Mucosa of rectum (tissue), 2 donors: Measurements from ENCODE around the gene MEN1.

Experiments
- H3K27ac ChIP-seq, 2 donors: one replicate each; pipeline ENCODE4 v1.7.0; 2013; ENCODE audit warnings: inconsistent platforms in 2 of 2, low read depth in 2 of 2, low read length in 2 of 2
- H3K27me3 ChIP-seq, 2 donors: one replicate each; pipeline ENCODE4 v1.7.0; 2013; ENCODE audit warnings: low read length in 2 of 2; ENCODE audit not compliant: control insufficient read depth in 2 of 2, insufficient read depth in 2 of 2
- H3K36me3 ChIP-seq, 2 donors: one replicate each; pipeline ENCODE4 v1.7.0; 2013; ENCODE audit warnings: low read length in 2 of 2; ENCODE audit not compliant: control insufficient read depth in 2 of 2, insufficient read depth in 2 of 2
- H3K4me1 ChIP-seq, 2 donors: one replicate each; pipeline ENCODE4 v1.7.0; 2013; ENCODE audit warnings: low read length in 2 of 2, mild to moderate bottlenecking in 1 of 2; ENCODE audit not compliant: control insufficient read depth in 2 of 2, insufficient read depth in 2 of 2
- H3K4me3 ChIP-seq, 2 donors: one replicate each; pipeline ENCODE4 v1.7.0; 2013; ENCODE audit warnings: low read length in 2 of 2
- H3K9ac ChIP-seq, 2 donors: one replicate each; pipeline ENCODE4 v1.7.0; 2013; ENCODE audit warnings: low read length in 2 of 2, low read depth in 1 of 2, mild to moderate bottlenecking in 1 of 2
- H3K9me3 ChIP-seq, 2 donors: one replicate each; pipeline ENCODE4 v1.7.0; 2013; ENCODE audit warnings: low read length in 2 of 2; ENCODE audit not compliant: control insufficient read depth in 2 of 2
- donor health status: healthy.
- donor health status: Normal muscosa, but diverticular disease.

Gene MEN1

GRCh38 chr11:64800303-64801157 lies 9.8 kb downstream of the MEN1 start:
- H3K4me1 ChIP-seq = peaks cover 15 to 18% of the 10 kb centered on the region in 2 donors
- no peaks in the 10 kb centered on the region for H3K9me3 ChIP-seq
- H3K36me3 ChIP-seq = peaks cover 4 to 11% of the 10 kb centered on the region in 2 donors
- no peaks in the 10 kb centered on the region for H3K27me3 ChIP-seq
- H3K27ac ChIP-seq = no peak overlapping the region
- no peak overlapping the region for H3K9ac ChIP-seq
- no peak overlapping the region for H3K4me3 ChIP-seq

GRCh38 chr11:64799623-64800302 lies 10.6 kb downstream of the MEN1 start:
- H3K27ac ChIP-seq = no peak overlapping the region
- no peaks in the 10 kb centered on the region for H3K27me3 ChIP-seq
- no peak overlapping the region for H3K9ac ChIP-seq
- no peak overlapping the region for H3K4me3 ChIP-seq
- peaks cover 0 to 4% of the 10 kb centered on the region in 2 donors for H3K36me3 ChIP-seq
- no peaks in the 10 kb centered on the region for H3K9me3 ChIP-seq
- peaks cover 15 to 18% of the 10 kb centered on the region in 2 donors for H3K4me1 ChIP-seq

GRCh38 chr11:64799256-64799622 lies 11.1 kb downstream of the MEN1 start:
- peaks cover 14 to 17% of the 10 kb centered on the region in 2 donors for H3K4me1 ChIP-seq
- H3K9ac ChIP-seq = peak overlapping the region in 1 of 2 donors; percentile 6
- peaks cover 0 to 3% of the 10 kb centered on the region in 2 donors for H3K36me3 ChIP-seq
- no peak overlapping the region for H3K27ac ChIP-seq
- no peaks in the 10 kb centered on the region for H3K9me3 ChIP-seq
- H3K4me3 ChIP-seq = no peak overlapping the region
- H3K27me3 ChIP-seq = no peaks in the 10 kb centered on the region

DNA sequence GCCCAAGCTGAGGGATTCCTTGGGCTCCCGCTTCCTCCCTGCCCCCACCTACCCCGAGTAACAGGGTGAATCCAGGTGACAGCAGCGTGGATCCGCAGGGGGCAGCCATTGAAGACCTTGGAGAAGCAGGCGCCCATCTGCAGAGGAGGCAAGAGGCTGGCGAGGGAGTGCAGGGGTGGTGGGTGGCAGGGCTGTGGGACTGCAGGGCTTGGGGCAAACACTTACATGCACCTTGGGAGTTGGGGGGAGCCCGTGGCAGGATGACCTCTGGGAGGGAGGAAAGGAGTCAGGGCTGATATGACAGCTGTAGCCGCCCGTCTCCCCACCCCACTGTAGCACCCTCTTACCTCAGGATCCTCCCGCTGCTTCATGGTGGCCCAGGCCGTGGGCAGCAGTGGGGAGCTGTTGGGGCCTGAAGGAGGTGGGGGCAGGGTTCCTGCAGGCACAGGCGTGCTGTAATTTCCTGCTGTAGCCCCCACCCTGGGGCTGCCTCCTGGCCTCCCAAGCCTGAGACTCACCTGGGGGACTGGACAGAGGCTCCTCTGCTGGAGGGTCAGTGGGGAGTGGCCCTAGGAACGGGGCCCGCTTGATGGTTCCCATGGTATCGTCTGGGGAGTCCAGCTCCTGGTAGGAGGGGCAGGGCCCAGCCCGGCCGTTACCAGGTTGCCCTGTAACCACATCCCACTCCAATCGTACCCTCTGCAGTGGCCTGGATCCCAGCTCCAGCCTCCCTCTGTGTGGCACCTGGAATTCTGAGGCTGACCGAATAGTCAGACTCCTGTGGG lies 13.4 kb downstream of the MEN1 start:
- no peak overlapping the region for H3K27ac ChIP-seq

DNA sequence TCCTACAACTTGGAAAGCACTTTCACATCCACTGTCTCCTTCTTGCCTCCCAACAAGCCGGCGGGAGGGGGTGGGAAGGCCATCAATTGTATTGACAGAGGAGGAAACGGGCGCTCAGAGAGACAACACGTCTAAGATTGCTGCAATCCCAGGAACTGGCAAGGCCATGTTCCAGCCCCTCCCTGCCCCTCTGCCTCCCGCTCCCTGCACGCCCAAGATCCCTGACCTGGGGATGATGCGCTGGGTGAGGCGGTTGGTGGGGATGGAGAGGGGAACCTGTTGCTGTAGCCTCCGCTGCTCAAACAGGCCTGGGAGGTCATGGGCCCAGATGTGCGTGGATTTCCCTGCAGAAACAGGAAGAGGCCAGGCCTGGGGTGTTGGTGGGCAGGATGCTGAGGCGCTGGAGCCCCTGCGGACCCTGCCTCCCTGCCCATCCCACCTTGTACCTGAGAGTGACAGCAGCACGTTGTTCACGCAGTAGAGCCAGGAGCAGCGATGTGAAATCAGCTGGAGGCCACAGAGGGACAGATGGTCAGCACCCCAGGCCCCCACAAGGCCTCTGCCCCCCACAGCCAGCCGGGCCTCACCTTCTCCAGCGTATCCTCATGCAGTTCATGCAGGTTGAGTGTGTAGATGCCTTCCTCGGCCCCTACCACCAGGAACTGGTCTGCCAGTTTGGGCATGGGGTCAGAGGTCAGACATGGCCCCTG lies 14.1 kb downstream of the MEN1 start:
- no peak overlapping the region for H3K4me3 ChIP-seq
- no peaks in the 10 kb centered on the region for H3K4me1 ChIP-seq
- no peak overlapping the region for H3K9ac ChIP-seq
- H3K36me3 ChIP-seq = peaks cover 0 to 3% of the 10 kb centered on the region in 2 donors
- H3K9me3 ChIP-seq = no peaks in the 10 kb centered on the region
- no peak overlapping the region for H3K27ac ChIP-seq
- no peaks in the 10 kb centered on the region for H3K27me3 ChIP-seq

More for the DNA sequence above, 13.4 kb downstream of the MEN1 start:
- Histone ChIP-seq H3K9me3 (no peaks in the 10 kb centered on the region), H3K4me3 (no peak overlapping the region), H3K4me1 (peaks cover 0 to 2% of the 10 kb centered on the region in 2 donors), H3K27me3 (no peaks in the 10 kb centered on the region), H3K36me3 (peaks cover 0 to 3% of the 10 kb centered on the region in 2 donors), H3K9ac (no peak overlapping the region)

GRCh38 chr11:64794526-64794925 lies 15.8 kb downstream of the MEN1 start:
- H3K9ac ChIP-seq = no peak overlapping the region
- no peaks in the 10 kb centered on the region for H3K27me3 ChIP-seq
- H3K4me1 ChIP-seq = no peaks in the 10 kb centered on the region
- no peaks in the 10 kb centered on the region for H3K9me3 ChIP-seq
- H3K27ac ChIP-seq = no peak overlapping the region
- H3K36me3 ChIP-seq = peaks cover 0 to 9% of the 10 kb centered on the region in 2 donors
- no peak overlapping the region for H3K4me3 ChIP-seq

DNA sequence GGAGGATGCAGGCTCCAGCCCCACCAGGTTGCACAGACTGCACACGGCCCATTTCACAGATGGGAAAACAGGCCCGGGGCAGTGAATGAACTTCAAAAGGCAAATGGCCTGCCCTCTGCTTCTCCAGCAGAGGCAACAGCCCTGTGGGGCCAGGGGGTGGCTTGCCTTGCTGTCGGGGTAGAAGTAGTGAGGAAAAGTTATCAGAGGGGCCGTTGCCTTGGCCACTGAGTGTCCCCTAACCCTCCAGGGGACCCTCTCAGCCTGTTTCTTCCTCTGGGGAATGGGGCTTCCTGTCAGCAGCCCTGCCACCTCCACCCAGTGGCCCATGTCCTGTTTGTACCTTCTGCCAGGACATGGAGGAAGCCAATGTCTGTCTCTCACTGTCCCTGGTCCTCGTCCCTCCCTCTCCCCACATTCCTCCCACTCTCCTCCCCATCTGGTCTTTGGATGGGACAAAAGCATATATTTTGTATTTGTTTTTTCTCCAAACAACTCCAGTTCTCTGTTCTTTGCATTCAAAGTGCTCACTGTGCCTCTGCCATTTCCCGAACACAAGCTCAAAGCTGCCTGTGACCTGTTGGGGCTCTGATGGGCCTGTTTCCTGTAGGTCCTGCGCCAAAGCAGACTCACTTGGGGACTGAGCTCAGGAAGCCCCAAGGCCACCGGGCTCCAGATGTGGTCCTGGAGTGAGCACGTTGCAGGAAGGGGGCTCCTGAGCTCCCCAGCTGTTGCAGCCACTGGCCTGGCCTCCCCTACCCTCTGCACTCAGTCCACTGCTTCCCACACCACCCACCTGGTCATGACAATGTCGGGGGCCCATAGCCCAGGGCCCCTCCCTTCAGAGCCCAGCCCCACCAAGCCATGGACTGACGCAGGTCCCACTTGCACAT lies 16.8 kb downstream of the MEN1 start:
- H3K4me1 ChIP-seq = no peaks in the 10 kb centered on the region
- H3K27me3 ChIP-seq = no peaks in the 10 kb centered on the region
- no peak overlapping the region for H3K4me3 ChIP-seq
- H3K27ac ChIP-seq = no peak overlapping the region
- H3K9ac ChIP-seq = no peak overlapping the region
- H3K9me3 ChIP-seq = no peaks in the 10 kb centered on the region
- peaks cover 0 to 9% of the 10 kb centered on the region in 2 donors for H3K36me3 ChIP-seq

GRCh38 chr11:64792482-64792881 lies 17.9 kb downstream of the MEN1 start:
- H3K27me3 ChIP-seq = no peaks in the 10 kb centered on the region
- no peak overlapping the region for H3K4me3 ChIP-seq
- peaks cover 4 to 5% of the 10 kb centered on the region in 2 donors for H3K4me1 ChIP-seq
- H3K36me3 ChIP-seq = peaks cover 0 to 12% of the 10 kb centered on the region in 2 donors
- H3K27ac ChIP-seq = no peak overlapping the region
- no peak overlapping the region for H3K9ac ChIP-seq
- no peaks in the 10 kb centered on the region for H3K9me3 ChIP-seq

GRCh38 chr11:64791781-64792291 lies 18.5 kb downstream of the MEN1 start:
- Histone ChIP-seq H3K27ac (no peak overlapping the region), H3K27me3 (no peaks in the 10 kb centered on the region), H3K4me1 (peaks cover 5 to 7% of the 10 kb centered on the region in 2 donors), H3K9me3 (no peaks in the 10 kb centered on the region), H3K9ac (no peak overlapping the region), H3K36me3 (peaks cover 0 to 9% of the 10 kb centered on the region in 2 donors), H3K4me3 (no peak overlapping the region)
